Kidney (tissue), 14 donors: ENCODE measurements around the gene NKTR. TPM values are rescaled to one million over a fixed set of nuclear protein-coding genes. Genes with fewer than 3 reads are reported as not detected.

ENCODE experiments used
- DNase-seq, 5 donors: peaks; one replicate each; pipeline ENCODE4 v3.0.0-alpha.2; 2013 to 2020
- FAIRE-seq: peaks from 2 replicates; lab custom pipeline; 2012; peaks lifted over from hg19 to GRCh38; lab: Jason Lieb, UNC
- H3K27ac ChIP-seq, 2 donors: one replicate each; pipeline ENCODE4 v1.7.0; 2013; ENCODE audit warnings: low read depth in 2 of 2, low read length in 2 of 2, inconsistent platforms in 1 of 2
- H3K27me3 ChIP-seq: one replicate; pipeline ENCODE4 v1.7.1; 2013; ENCODE audit warnings: low read length, inconsistent platforms; ENCODE audit not compliant: control insufficient read depth, insufficient read depth
- H3K36me3 ChIP-seq, 3 donors: one replicate each; pipeline versions ENCODE4 v1.7.0 to v1.7.1; 2013; ENCODE audit warnings: low read length in 3 of 3, control low read depth in 1 of 3, inconsistent platforms in 1 of 3; ENCODE audit not compliant: insufficient read depth in 3 of 3, control insufficient read depth in 2 of 3
- H3K4me1 ChIP-seq, 3 donors: one replicate each; pipeline versions ENCODE4 v1.7.0 to v1.7.1; 2013; ENCODE audit warnings: low read length in 3 of 3, inconsistent platforms in 1 of 3, low read depth in 1 of 3; ENCODE audit not compliant: control insufficient read depth in 2 of 3, insufficient read depth in 2 of 3
- H3K4me3 ChIP-seq, 3 donors: one replicate each; pipeline versions ENCODE4 v1.7.0 to v1.8.1; 2013; ENCODE audit warnings: low read length in 3 of 3, control low read depth in 1 of 3, inconsistent platforms in 1 of 3
- H3K9ac ChIP-seq, 3 donors: one replicate each; pipeline versions ENCODE4 v1.7.0 to v1.7.1; 2013; ENCODE audit warnings: low read length in 3 of 3, control low read depth in 1 of 3, inconsistent platforms in 1 of 3
- H3K9me3 ChIP-seq, 3 donors: one replicate each; pipeline versions ENCODE4 v1.7.0 to v1.7.1; 2013; ENCODE audit warnings: low read length in 3 of 3, control low read depth in 1 of 3, inconsistent platforms in 1 of 3; ENCODE audit not compliant: control insufficient read depth in 2 of 3, insufficient read depth in 1 of 3
- intact Hi-C: fragments of 100-400 bp; cut with DNase I; formaldehyde crosslinking; loops from one replicate; pipeline ENCODE4 v1.11.1; 2022
- polyA plus RNA-seq: library from polyadenylated mRNA; stranded (reverse); fragments of 350-450 nt; fragmentation: Illumina TruSeq; extraction: RNeasy Lipid Tissue Mini Kit (QIAGEN cat#74804); gene quantifications from one replicate; pipeline ENCODE4 v1.2.3, GENCODE V29; 2014; ENCODE audit warnings: low read depth, low replicate concordance; ENCODE audit not compliant: insufficient read depth
- total RNA-seq: library from RNA; stranded (reverse); fragmentation: NEBNext Ultra II Directional; extraction: Animal tissue kit (Norgen Biotek cat#: 25700); gene quantifications from one replicate; pipeline ENCODE4 v1.2.1, GENCODE V29; 2021
- TF ChIP-seq, protein P1 (sequence below): IDR thresholded peaks from 3 replicates; pipeline ENCODE4 v1.5.1; 2012; ENCODE audit warnings: mild to moderate bottlenecking, moderate library complexity, borderline replicate concordance; ENCODE audit not compliant: insufficient read depth; ENCODE audit errors: extremely low read depth
- donor health status: control.
- donor health status: control.
- donor health status: control.
- donor health status: control.
- donor health status: control.
- donor health status: DM: yes; HTN: yes; CAD: no.
- donor health status: Normal renal cell carcinoma (clear cell type).

NKTR gene
- total and polyA plus RNA-seq, 2 donors from 2014 or later = 9.2 to 81.1 TPM

DNA sequence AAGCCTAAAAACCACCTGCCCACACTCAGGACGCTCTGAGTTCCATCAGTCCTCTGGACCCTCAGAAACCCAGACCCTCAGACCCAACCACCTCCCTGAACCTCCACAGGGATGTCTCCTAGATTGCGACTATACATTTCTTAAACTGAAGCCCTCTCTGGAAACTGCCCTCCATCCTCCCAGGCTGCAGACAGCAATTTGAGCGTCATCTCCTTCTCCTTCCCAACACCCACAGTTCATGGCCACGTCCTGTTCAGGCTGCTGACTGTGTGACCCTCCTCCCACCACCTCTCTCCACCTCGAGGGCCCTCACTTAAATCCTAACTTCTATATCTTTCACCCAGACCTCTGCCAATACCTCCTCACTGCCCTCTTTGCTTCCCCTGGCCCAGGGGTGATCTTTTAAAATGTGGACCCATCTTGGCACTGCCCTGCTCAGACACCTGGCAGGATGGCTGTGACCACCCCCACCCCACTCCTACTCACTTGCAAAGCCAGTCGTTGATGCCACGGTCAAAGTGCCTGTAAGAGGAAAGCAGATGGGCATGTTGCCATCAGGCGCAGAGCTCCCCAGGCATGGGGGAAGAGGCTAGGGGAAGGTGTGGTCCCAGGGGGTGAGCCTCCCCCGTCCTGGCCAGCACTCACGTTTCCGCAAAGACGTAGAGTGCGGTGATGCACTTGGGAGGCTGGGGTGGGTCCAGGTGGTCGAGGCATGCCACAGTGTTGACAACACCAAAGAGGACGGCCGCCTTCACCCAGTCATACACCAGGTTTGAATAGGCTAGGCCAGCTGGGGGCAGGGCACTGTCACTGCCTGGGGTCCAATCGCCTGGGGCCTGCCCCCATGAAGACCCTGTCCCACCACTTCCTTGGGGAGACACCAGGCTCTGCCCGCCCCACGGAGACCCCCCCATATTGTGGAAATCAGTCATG lies 96.1 kb downstream of the NKTR start:
- H3K9ac ChIP-seq = no peak overlapping the region
- no peak overlapping the region for H3K27ac ChIP-seq
- H3K36me3 ChIP-seq = no peaks in the 10 kb centered on the region
- TF ChIP-seq, protein P1, sequence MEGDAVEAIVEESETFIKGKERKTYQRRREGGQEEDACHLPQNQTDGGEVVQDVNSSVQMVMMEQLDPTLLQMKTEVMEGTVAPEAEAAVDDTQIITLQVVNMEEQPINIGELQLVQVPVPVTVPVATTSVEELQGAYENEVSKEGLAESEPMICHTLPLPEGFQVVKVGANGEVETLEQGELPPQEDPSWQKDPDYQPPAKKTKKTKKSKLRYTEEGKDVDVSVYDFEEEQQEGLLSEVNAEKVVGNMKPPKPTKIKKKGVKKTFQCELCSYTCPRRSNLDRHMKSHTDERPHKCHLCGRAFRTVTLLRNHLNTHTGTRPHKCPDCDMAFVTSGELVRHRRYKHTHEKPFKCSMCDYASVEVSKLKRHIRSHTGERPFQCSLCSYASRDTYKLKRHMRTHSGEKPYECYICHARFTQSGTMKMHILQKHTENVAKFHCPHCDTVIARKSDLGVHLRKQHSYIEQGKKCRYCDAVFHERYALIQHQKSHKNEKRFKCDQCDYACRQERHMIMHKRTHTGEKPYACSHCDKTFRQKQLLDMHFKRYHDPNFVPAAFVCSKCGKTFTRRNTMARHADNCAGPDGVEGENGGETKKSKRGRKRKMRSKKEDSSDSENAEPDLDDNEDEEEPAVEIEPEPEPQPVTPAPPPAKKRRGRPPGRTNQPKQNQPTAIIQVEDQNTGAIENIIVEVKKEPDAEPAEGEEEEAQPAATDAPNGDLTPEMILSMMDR = no peak
- no peak for DNase-seq
- H3K4me1 ChIP-seq = no peaks in the 10 kb centered on the region
- H3K27me3 ChIP-seq = no peaks in the 10 kb centered on the region
- intact Hi-C loops = no loop called here
- FAIRE-seq = no peak
- no peaks in the 10 kb centered on the region for H3K9me3 ChIP-seq
- no peak overlapping the region for H3K4me3 ChIP-seq

- no peaks in the 10 kb centered on the region for H3K9me3 ChIP-seq
- no peaks in the 10 kb centered on the region for H3K4me1 ChIP-seq
- H3K36me3 ChIP-seq = no peaks in the 10 kb centered on the region
- intact Hi-C loops = no loop called here
- FAIRE-seq (no peak), DNase-seq (no peak)
- no peaks in the 10 kb centered on the region for H3K27me3 ChIP-seq
- no peak overlapping the region for H3K27ac ChIP-seq
- H3K4me3 ChIP-seq = no peak overlapping the region
- no peak overlapping the region for H3K9ac ChIP-seq
- TF ChIP-seq, protein P1 = no peak
Measured at GRCh38 chr3:42697289-42698051, 97.0 kb downstream of the NKTR start.

Other genes with a start within 250 kb of the NKTR start
- not detected for gene LYZL4, start 190.1 kb upstream of the NKTR start, total RNA-seq
- not detected for gene LYZL4, start 190.1 kb upstream of the NKTR start, polyA plus RNA-seq
- 4.9 TPM for gene VIPR1, start 98.0 kb upstream of the NKTR start, total RNA-seq
- 5.3 TPM for gene VIPR1, start 98.0 kb upstream of the NKTR start, polyA plus RNA-seq
- gene SEC22C, start 18.7 kb upstream of the NKTR start, total RNA-seq = 43.6 TPM
- 32.8 TPM for gene SEC22C, start 18.7 kb upstream of the NKTR start, polyA plus RNA-seq
- gene SS18L2, start 9.8 kb upstream of the NKTR start, total RNA-seq = 18.8 TPM
- gene SS18L2, start 9.8 kb upstream of the NKTR start, polyA plus RNA-seq = 42.4 TPM
- 26.6 TPM for gene ZBTB47, start 53.0 kb downstream of the NKTR start, total RNA-seq
- gene ZBTB47, start 53.0 kb downstream of the NKTR start, polyA plus RNA-seq = 7.8 TPM
- gene KLHL40, start 84.9 kb downstream of the NKTR start, total RNA-seq = not detected
- not detected for gene KLHL40, start 84.9 kb downstream of the NKTR start, polyA plus RNA-seq
- not detected for gene HHATL, start 102.1 kb downstream of the NKTR start, total RNA-seq
- gene HHATL, start 102.1 kb downstream of the NKTR start, polyA plus RNA-seq = not detected
- gene CCDC13, start 172.6 kb downstream of the NKTR start, total RNA-seq = 5.3 TPM
- 7.0 TPM for gene CCDC13, start 172.6 kb downstream of the NKTR start, polyA plus RNA-seq
- gene HIGD1A, start 203.8 kb downstream of the NKTR start, total RNA-seq = 207 TPM
- gene HIGD1A, start 203.8 kb downstream of the NKTR start, polyA plus RNA-seq = 283 TPM
- 8.9 TPM for gene ACKR2, start 208.8 kb downstream of the NKTR start, total RNA-seq
- 0.86 TPM for gene ACKR2, start 208.8 kb downstream of the NKTR start, polyA plus RNA-seq